BLaER1 treated with 17β-estradiol and CSF1 and Interleukin-3, amounts not matched to agents 10 nM and 100 nM (cell line): ENCODE measurements around the gene KRT6A.
"Not testable (repeated sequence)": the region's sequence is repeated elsewhere in the genome, so short reads cannot be mapped to it uniquely, and the experiment has no call there.

Experiments
- H3K27ac ChIP-seq, 11 experiments: shearing (Covaris generic); formaldehyde crosslinking; 2 replicates each; pipeline ENCODE4 v1.8.1; 2022
- H3K27me3 ChIP-seq, 11 experiments: shearing (Covaris generic); formaldehyde crosslinking; 2 replicates each; pipeline ENCODE4 v1.8.1; 2022
- H3K36me3 ChIP-seq, 11 experiments: shearing (Covaris generic); formaldehyde crosslinking; 2 replicates each; pipeline ENCODE4 v1.8.1; 2022
- H3K4me1 ChIP-seq, 10 experiments: shearing (Covaris generic); formaldehyde crosslinking; 2 replicates each; pipeline ENCODE4 v1.8.1; 2022
- H3K4me2 ChIP-seq, 11 experiments: shearing (Covaris generic); formaldehyde crosslinking; 2 replicates each; pipeline ENCODE4 v1.8.1; 2022
- H3K4me3 ChIP-seq, 10 experiments: shearing (Covaris generic); formaldehyde crosslinking; 2 replicates each; pipeline ENCODE4 v1.8.1; 2022
- H3K9ac ChIP-seq, 11 experiments: shearing (Covaris generic); formaldehyde crosslinking; 2 replicates each; pipeline ENCODE4 v1.8.1; 2022
- H3K9me3 ChIP-seq, 11 experiments: shearing (Covaris generic); formaldehyde crosslinking; replicated peaks in 1 of 11; 2 replicates each; pipeline ENCODE4 v1.8.1; 2022
- H4K20me1 ChIP-seq, 11 experiments: shearing (Covaris generic); formaldehyde crosslinking; 2 replicates each; pipeline ENCODE4 v1.8.1; 2022
- Cebpa-rat ChIP-seq, 11 experiments: shearing (Covaris generic); IDR thresholded peaks; 2 replicates each; pipeline ENCODE4 v1.8.1; 2022

Gene KRT6A

DNA sequence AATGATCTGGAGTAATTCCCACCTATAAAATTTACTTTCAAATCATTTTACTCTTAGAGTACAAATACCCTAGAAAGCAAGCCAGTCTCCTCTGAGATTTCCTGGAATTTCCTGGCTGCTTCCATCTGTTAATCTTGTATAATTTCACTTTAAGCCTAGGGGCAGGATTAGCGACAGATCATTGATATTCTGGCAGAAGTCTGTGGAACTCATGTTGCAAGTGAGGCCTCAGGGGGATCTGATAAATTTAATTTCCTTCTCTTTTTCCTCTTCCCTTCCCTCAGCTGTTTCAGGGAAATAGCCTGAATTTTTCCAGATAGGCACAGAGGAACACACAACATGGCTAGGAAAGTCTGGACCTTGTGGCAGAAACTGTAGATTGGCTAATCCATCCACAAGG is 5.9 kb upstream of the KRT6A start:
- H3K27me3 ChIP-seq, result no peaks in the 10 kb centered on the region
- no peaks in the 10 kb centered on the region for H3K36me3 ChIP-seq
- no peaks in the 10 kb centered on the region for H4K20me1 ChIP-seq
- H3K27ac ChIP-seq, result no peak overlapping the region
- H3K9me3 ChIP-seq, result peaks cover 0 to 6% (median 0%) of the 10 kb centered on the region in 11 experiments; a peak in 4 of 22 replicates
- TF ChIP-seq Cebpa-rat (IDR thresholded peaks at IDR 0.05), result no peak
- peaks cover 19 to 23% (median 21%) of the 10 kb centered on the region in 10 experiments for H3K4me1 ChIP-seq
- no peak overlapping the region for H3K4me3 ChIP-seq
- H3K9ac ChIP-seq, result no peak overlapping the region
- H3K4me2 ChIP-seq, result no peak overlapping the region

DNA sequence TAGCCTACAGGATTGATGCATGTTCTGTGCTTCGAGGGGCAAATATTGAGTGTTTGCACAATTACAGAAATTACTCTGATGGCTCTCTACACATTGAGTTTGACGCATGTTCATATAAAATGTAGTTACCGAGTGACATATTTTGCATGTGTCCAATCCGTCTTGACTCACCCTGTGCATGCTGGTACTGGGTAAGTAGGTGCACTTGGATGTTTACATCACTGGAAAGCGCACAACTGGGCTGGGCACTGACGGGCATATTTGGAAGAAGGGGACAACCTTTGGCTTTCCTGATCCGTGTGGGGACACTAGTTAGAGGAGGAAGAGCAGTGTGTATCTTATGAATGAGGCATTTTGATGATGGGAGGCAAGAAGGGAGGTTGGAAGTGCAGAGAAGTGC is 4.9 kb upstream of the KRT6A start:
- Histone ChIP-seq H4K20me1 (no peaks in the 10 kb centered on the region), H3K9ac (no peak overlapping the region), H3K36me3 (no peaks in the 10 kb centered on the region), H3K9me3 (peaks cover 0 to 5% (median 0%) of the 10 kb centered on the region in 11 experiments; a peak in 4 of 22 replicates), H3K4me2 (no peak overlapping the region), H3K4me1 (peaks cover 19 to 23% (median 21%) of the 10 kb centered on the region in 10 experiments), H3K4me3 (no peak overlapping the region), H3K27me3 (no peaks in the 10 kb centered on the region), H3K27ac (no peak overlapping the region)
- TF ChIP-seq Cebpa-rat (IDR thresholded peaks at IDR 0.05), result no peak

DNA sequence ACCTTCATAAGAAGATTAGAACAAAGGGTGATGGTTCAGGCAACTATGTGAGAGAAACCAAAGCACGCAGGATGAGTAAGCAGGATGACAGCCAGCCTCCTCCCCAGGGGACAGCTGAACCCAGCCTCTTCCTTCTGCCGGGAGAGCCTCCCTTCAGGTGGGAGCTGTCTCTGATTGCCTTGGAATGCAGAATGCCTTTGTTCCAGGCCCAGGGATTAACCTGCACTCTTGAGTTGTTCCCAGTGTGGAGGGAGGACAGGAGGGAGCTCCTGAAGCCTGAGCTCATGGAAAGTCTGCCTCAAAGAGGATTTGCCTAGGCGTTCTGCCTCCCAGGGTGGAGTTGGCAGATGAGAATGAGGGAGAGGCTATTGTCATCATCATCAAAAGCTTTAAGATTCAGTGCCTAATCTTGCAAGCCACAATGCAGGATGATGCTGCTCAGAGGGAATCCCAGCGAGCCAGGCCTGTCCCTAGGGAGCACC is 3.6 kb upstream of the KRT6A start:
- H3K9ac ChIP-seq, result no peak overlapping the region
- H4K20me1 ChIP-seq, result no peaks in the 10 kb centered on the region
- H3K4me3 ChIP-seq, result no peak overlapping the region
- H3K9me3 ChIP-seq, result no peaks in the 10 kb centered on the region
- no peaks in the 10 kb centered on the region for H3K27me3 ChIP-seq
- H3K4me1 ChIP-seq, result peaks cover 19 to 23% (median 21%) of the 10 kb centered on the region in 10 experiments
- H3K36me3 ChIP-seq, result no peaks in the 10 kb centered on the region
- H3K4me2 ChIP-seq, result peak overlapping the region; percentile 40 to 75 (median 57)
- peak overlapping the region in 4 of 11 experiments; percentile 18 to 47 (median 40); a peak in 3 of 22 replicates for H3K27ac ChIP-seq
- TF ChIP-seq Cebpa-rat (IDR thresholded peaks at IDR 0.05), result no peak

- H3K4me1 ChIP-seq, result peaks cover 19 to 23% (median 21%) of the 10 kb centered on the region in 10 experiments
- TF ChIP-seq Cebpa-rat (IDR thresholded peaks at IDR 0.05), result no peak
- no peaks in the 10 kb centered on the region for H3K36me3 ChIP-seq
- no peaks in the 10 kb centered on the region for H4K20me1 ChIP-seq
- no peak overlapping the region for H3K4me3 ChIP-seq
- no peaks in the 10 kb centered on the region for H3K27me3 ChIP-seq
- peak overlapping the region; percentile 40 to 75 (median 57) for H3K4me2 ChIP-seq
- H3K27ac ChIP-seq, result peak overlapping the region in 4 of 11 experiments; percentile 18 to 47 (median 40); a peak in 3 of 22 replicates
- no peak overlapping the region for H3K9ac ChIP-seq
- H3K9me3 ChIP-seq, result no peaks in the 10 kb centered on the region
These were observed 3.0 kb upstream of the KRT6A start for GRCh38 chr12:52496054-52496453.

- no peak for TF ChIP-seq Cebpa-rat (IDR thresholded peaks at IDR 0.05)
- Histone ChIP-seq H3K9ac (no peak overlapping the region), H3K4me1 (peaks cover 19 to 23% (median 21%) of the 10 kb centered on the region in 10 experiments), H3K36me3 (no peaks in the 10 kb centered on the region), H4K20me1 (no peaks in the 10 kb centered on the region), H3K27ac (no peak overlapping the region), H3K27me3 (no peaks in the 10 kb centered on the region), H3K9me3 (no peaks in the 10 kb centered on the region), H3K4me3 (no peak overlapping the region), H3K4me2 (peak overlapping the region; percentile 47 to 75 (median 57); a peak in 18 of 22 replicates)
These were observed 2.3 kb upstream of the KRT6A start for GRCh38 chr12:52495389-52495788.

GRCh38 chr12:52494518-52494917 is 1.5 kb upstream of the KRT6A start:
- no peaks in the 10 kb centered on the region for H3K36me3 ChIP-seq
- no peak for TF ChIP-seq Cebpa-rat (IDR thresholded peaks at IDR 0.05)
- no peak overlapping the region for H3K9ac ChIP-seq
- no peaks in the 10 kb centered on the region for H4K20me1 ChIP-seq
- peaks cover 19 to 23% (median 21%) of the 10 kb centered on the region in 10 experiments for H3K4me1 ChIP-seq
- no peaks in the 10 kb centered on the region for H3K9me3 ChIP-seq
- no peaks in the 10 kb centered on the region for H3K27me3 ChIP-seq
- H3K4me2 ChIP-seq, result no peak overlapping the region
- H3K4me3 ChIP-seq, result no peak overlapping the region
- H3K27ac ChIP-seq, result no peak overlapping the region

DNA sequence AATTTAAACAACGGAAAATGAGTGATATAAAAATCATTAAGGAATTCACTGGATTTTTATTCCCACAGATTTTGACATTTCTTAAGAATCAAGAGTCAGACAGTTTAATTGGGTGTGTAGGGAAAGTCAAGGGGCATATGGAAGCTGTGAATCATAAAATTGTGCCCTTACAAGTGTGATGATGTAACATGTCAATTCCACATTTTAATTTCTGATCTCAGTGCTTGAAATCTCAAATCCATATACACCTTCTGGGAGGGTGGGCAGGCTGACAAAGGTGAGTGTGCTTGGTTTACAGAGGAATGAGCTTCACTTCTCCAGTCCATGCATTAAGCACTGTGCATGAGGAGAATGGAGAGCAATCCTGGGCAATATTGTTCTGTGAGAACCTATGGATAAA is 1.0 kb upstream of the KRT6A start:
- H3K9ac ChIP-seq, result no peak overlapping the region
- H3K4me2 ChIP-seq, result no peak overlapping the region
- H3K27me3 ChIP-seq, result no peaks in the 10 kb centered on the region
- no peaks in the 10 kb centered on the region for H3K36me3 ChIP-seq
- no peaks in the 10 kb centered on the region for H4K20me1 ChIP-seq
- TF ChIP-seq Cebpa-rat (IDR thresholded peaks at IDR 0.05), result no peak
- H3K9me3 ChIP-seq, result no peaks in the 10 kb centered on the region
- no peak overlapping the region for H3K27ac ChIP-seq
- H3K4me3 ChIP-seq, result no peak overlapping the region
- H3K4me1 ChIP-seq, result peaks cover 19 to 23% (median 21%) of the 10 kb centered on the region in 10 experiments

DNA sequence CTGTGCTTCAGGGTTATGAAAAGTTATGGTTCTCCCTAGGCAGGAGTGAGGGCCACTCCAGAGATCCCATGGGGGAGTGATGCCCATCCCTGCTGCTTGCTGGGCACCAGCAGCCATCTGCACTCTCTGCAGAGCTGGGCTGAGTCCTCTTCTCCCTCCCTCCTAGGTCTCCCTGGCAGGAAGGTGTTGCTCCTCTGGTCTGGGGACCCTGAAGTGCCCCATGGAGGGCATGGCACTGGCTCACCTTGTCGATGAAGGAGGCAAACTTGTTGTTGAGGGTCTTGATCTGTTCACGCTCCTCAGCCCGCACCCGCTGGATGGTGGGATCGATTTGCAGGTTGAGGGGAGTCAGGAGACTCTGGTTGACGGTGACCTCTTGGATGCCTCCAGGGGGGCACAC is 652 bp downstream of the KRT6A start:
- H3K36me3 ChIP-seq, H3K27ac ChIP-seq, H3K4me3 ChIP-seq, H3K9me3 ChIP-seq, H3K4me2 ChIP-seq, H4K20me1 ChIP-seq, H3K9ac ChIP-seq, H3K27me3 ChIP-seq: not testable (repeated sequence)
- peaks cover 19 to 23% (median 21%) of the 10 kb centered on the region in 10 experiments for H3K4me1 ChIP-seq

- H3K4me2 ChIP-seq, H3K36me3 ChIP-seq, H4K20me1 ChIP-seq, H3K4me3 ChIP-seq, H3K27me3 ChIP-seq, H3K9me3 ChIP-seq, H3K9ac ChIP-seq, H3K27ac ChIP-seq: not testable (repeated sequence)
- peaks cover 13 to 18% (median 15%) of the 10 kb centered on the region in 10 experiments for H3K4me1 ChIP-seq
These were observed 1.6 kb downstream of the KRT6A start for GRCh38 chr12:52491495-52491894.

DNA sequence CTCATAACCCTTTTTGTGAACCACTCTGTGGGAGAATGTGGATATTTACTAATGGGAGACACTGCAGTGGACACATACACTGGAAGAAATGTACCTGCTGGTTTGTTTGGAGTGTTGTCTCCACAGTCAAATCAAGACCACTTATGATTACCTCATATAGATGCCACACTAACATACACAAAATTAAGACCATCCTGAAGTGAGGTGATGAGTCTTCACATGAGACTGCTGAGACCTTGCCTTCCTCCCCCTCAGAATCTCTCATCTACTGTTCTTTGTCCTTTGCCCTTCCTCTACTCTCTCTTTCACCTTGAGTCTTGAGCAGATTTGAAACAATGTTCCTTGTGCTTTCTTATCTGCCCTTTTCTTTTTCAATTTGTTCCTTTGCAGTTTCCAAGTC is 4.3 kb downstream of the KRT6A start:
- Histone ChIP-seq H3K4me1 (no peaks in the 10 kb centered on the region), H3K9me3 (peaks cover 0 to 14% (median 8%) of the 10 kb centered on the region in 11 experiments; a peak in 13 of 22 replicates), H3K4me3 (no peak overlapping the region), H3K27ac (no peak overlapping the region), H3K9ac (no peak overlapping the region), H3K36me3 (no peaks in the 10 kb centered on the region), H4K20me1 (no peaks in the 10 kb centered on the region), H3K4me2 (no peak overlapping the region), H3K27me3 (no peaks in the 10 kb centered on the region)
- no peak for TF ChIP-seq Cebpa-rat (IDR thresholded peaks at IDR 0.05)

DNA sequence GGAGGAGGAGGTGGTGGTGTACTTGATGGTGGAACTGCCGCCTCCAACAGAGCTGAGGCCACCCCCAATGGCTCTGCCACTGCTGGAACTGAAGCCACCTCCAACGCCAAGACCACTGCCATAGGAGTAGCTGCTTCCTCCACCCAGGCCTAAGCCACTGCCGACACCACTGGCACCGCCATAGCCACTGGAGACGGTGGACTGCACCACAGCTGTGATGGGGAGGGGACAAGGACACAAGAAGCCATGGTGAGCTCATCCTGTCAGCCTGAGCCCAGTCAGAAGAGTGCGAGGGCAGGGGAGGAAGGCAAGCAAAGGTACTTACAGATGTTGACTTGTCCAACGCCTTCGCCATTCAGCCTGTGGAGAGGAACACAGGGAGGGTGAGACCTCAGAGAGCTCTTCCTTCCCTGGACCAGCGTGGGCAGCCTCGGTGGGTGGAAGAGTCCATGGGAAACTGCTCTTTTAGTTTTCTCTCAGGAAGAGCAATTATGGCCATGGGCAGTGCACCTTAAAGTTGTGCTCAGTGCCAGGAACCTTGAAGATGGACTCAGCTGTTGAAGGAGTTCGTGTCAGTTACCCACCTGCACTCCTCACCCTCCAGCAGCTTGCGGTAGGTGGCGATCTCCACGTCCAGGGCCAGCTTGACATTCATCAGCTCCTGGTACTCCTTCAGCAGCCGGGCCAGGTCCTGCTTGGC is 5.2 kb downstream of the KRT6A start:
- not testable (repeated sequence) for H3K4me2 ChIP-seq, H3K4me1 ChIP-seq, H3K4me3 ChIP-seq, H3K27ac ChIP-seq, H3K36me3 ChIP-seq, H4K20me1 ChIP-seq, H3K9ac ChIP-seq, H3K27me3 ChIP-seq
- peaks cover 0 to 14% (median 8%) of the 10 kb centered on the region in 11 experiments; a peak in 13 of 22 replicates for H3K9me3 ChIP-seq
